ENCODE data around the gene DYSF.

DNA sequence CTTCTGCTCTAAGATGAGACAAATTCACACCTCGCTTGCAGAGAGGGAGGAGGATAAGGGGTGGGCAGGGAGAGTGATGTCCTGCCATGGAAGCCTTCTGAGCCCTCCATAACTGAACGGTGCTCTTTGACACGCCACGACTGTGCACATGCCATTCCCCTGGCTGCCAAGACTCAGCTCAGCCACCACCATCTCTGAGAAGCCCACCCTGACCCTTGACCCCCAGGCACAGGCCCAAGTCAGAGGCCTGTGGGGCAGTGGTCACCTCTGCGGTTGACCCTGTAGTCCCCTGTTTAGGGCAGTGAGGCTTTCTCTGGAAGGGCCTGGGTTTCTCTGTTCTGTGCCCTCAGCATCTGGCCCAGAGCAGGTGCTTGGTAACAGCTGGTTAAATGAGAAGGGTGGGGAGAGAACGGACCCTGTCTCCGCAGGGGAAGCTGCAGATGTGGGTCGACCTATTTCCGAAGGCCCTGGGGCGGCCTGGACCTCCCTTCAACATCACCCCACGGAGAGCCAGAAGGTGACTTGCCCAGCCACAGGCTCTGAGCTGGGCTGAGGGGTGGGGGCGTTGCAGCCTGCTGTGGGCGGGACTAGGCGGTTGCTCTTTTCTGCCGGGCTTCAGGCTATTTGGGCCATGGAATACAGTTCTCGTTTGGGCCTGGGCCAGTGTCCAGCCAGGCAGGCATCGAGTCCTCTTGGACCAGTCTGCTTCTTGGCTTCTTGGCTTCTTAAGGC is 215.1 kb downstream of the DYSF start:
- TF ChIP-seq, protein P1, sequence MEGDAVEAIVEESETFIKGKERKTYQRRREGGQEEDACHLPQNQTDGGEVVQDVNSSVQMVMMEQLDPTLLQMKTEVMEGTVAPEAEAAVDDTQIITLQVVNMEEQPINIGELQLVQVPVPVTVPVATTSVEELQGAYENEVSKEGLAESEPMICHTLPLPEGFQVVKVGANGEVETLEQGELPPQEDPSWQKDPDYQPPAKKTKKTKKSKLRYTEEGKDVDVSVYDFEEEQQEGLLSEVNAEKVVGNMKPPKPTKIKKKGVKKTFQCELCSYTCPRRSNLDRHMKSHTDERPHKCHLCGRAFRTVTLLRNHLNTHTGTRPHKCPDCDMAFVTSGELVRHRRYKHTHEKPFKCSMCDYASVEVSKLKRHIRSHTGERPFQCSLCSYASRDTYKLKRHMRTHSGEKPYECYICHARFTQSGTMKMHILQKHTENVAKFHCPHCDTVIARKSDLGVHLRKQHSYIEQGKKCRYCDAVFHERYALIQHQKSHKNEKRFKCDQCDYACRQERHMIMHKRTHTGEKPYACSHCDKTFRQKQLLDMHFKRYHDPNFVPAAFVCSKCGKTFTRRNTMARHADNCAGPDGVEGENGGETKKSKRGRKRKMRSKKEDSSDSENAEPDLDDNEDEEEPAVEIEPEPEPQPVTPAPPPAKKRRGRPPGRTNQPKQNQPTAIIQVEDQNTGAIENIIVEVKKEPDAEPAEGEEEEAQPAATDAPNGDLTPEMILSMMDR (IDR thresholded peaks at IDR 0.05): no peak
- TF ChIP-seq POLR2A (IDR thresholded peaks at IDR 0.05): no peak

Measured in lower leg skin (tissue), 3 donors.